GM23338 (cell line): ENCODE measurements around the gene ARL6IP4. TPM values are rescaled to one million over a fixed set of nuclear protein-coding genes. Genes with fewer than 3 reads are reported as not detected.

Experiments used
- ATAC-seq: fragments of 200-7000 bp; cut with Tn5 transposase; 3 replicates; pipeline ENCODE4 v1.9.1; 2020
- DNase-seq: peaks from one replicate; pipeline ENCODE4 v3.0.0-alpha.2; 2015; ENCODE audit warnings: low spot score
- H2AFZ ChIP-seq: fragments of 200-600 bp; sonication (generic); 2 replicates; pipeline ENCODE4 v1.8.0; 2016; ENCODE audit warnings: antibody characterized with exemption, mild to moderate bottlenecking, moderate library complexity
- H3F3A ChIP-seq: fragments of 200-600 bp; sonication (generic); replicated peaks from 2 replicates; pipeline ENCODE4 v1.8.0; 2017; ENCODE audit warnings: antibody characterized with exemption, mixed run types, low read depth
- H3K27ac ChIP-seq: fragments of 200-600 bp; sonication (generic); 2 replicates; pipeline ENCODE4 v1.6.1; 2016; ENCODE audit warnings: low read depth
- H3K27me3 ChIP-seq: fragments of 200-600 bp; sonication (generic); 2 replicates; pipeline ENCODE4 v1.8.0; 2016; ENCODE audit warnings: mild to moderate bottlenecking, mixed run types, moderate library complexity; ENCODE audit not compliant: insufficient read depth
- H3K36me3 ChIP-seq: fragments of 200-600 bp; sonication (generic); 2 replicates; pipeline ENCODE4 v1.8.0; 2016; ENCODE audit warnings: mild to moderate bottlenecking; ENCODE audit not compliant: insufficient read depth
- H3K4me1 ChIP-seq: fragments of 200-600 bp; sonication (generic); 2 replicates; pipeline ENCODE4 v1.8.0; 2016; ENCODE audit warnings: mild to moderate bottlenecking, moderate library complexity; ENCODE audit not compliant: insufficient read depth
- H3K4me2 ChIP-seq: fragments of 200-600 bp; sonication (generic); 2 replicates; pipeline ENCODE4 v1.7.1; 2017; ENCODE audit warnings: mixed run types
- H3K4me3 ChIP-seq: fragments of 200-600 bp; sonication (generic); 2 replicates; pipeline ENCODE4 v1.6.1; 2016; ENCODE audit warnings: mixed run types
- H3K79me2 ChIP-seq: fragments of 200-600 bp; sonication (generic); replicated peaks from 2 replicates; pipeline ENCODE4 v1.8.0; 2017; ENCODE audit warnings: mild to moderate bottlenecking; ENCODE audit not compliant: insufficient read depth
- H3K9me2 ChIP-seq: fragments of 200-600 bp; sonication (generic); 2 replicates; pipeline ENCODE4 v1.8.0; 2017; ENCODE audit not compliant: insufficient read depth
- H4K20me1 ChIP-seq: fragments of 200-600 bp; sonication (generic); replicated peaks from 2 replicates; pipeline ENCODE4 v1.8.0; 2017; ENCODE audit warnings: mild to moderate bottlenecking; ENCODE audit not compliant: insufficient read depth
- H3K27ac Mint-ChIP-seq: 2 replicates; pipeline ENCODE4 v1.8.0; 2020; ENCODE audit warnings: inconsistent platforms, mild to moderate bottlenecking, moderate library complexity, mixed read lengths
- H3K27me3 Mint-ChIP-seq: 3 replicates; pipeline ENCODE4 v1.8.0; 2022; ENCODE audit warnings: low read depth, mild to moderate bottlenecking, moderate library complexity, mixed read lengths, inconsistent platforms; ENCODE audit not compliant: insufficient read depth, poor library complexity
- H3K36me3 Mint-ChIP-seq: 3 replicates; pipeline ENCODE4 v1.8.0; 2021; ENCODE audit warnings: low read depth, mild to moderate bottlenecking, inconsistent platforms, moderate library complexity, mixed read lengths
- H3K4me1 Mint-ChIP-seq: 3 replicates; pipeline ENCODE4 v1.8.0; 2020; ENCODE audit warnings: mild to moderate bottlenecking, inconsistent platforms, mixed read lengths
- H3K4me3 Mint-ChIP-seq: 3 replicates; pipeline ENCODE4 v1.8.0; 2021; ENCODE audit warnings: moderate library complexity, mild to moderate bottlenecking, inconsistent platforms, mixed read lengths
- H3K9me3 Mint-ChIP-seq: 3 replicates; pipeline ENCODE4 v1.8.0; 2020; ENCODE audit warnings: moderate library complexity, mild to moderate bottlenecking, inconsistent platforms, mixed read lengths
- CREB1 ChIP-seq: fragments of 250-450 bp; sonication (Bioruptor Pico); IDR thresholded peaks from 2 replicates; pipeline ENCODE4 v1.5.0; 2020; ENCODE audit warnings: low read depth, mild to moderate bottlenecking, moderate library complexity
- CTCF ChIP-seq, 2 experiments: fragments of 200-600 bp in 1 of 2; sonication (generic) in 1 of 2; conservative IDR thresholded peaks; 2 replicates each; pipeline versions ENCODE4 v1.5.1 to v1.6.1; 2016 to 2017; ENCODE audit warnings: antibody characterized with exemption in 2 of 2, low read depth in 2 of 2, mild to moderate bottlenecking in 2 of 2, moderate library complexity in 1 of 2
- EZH2 ChIP-seq: fragments of 200-600 bp; sonication (generic); IDR thresholded peaks from one replicate; pipeline ENCODE4 v1.8.0; 2017; ENCODE audit warnings: antibody characterized with exemption, mild to moderate bottlenecking, low read depth; ENCODE audit not compliant: unreplicated experiment
- EZH2phosphoT487 ChIP-seq: fragments of 200-600 bp; sonication (generic); IDR thresholded peaks from one replicate; pipeline ENCODE4 v1.8.1; 2018; ENCODE audit warnings: antibody characterized with exemption; ENCODE audit not compliant: unreplicated experiment
- STAT1 ChIP-seq: IDR thresholded peaks from one replicate; pipeline ENCODE4 v1.6.1; 2016; ENCODE audit warnings: antibody characterized with exemption; ENCODE audit not compliant: unreplicated experiment
- ZNF331 ChIP-seq: fragments of 250-450 bp; sonication (Bioruptor Pico); IDR thresholded peaks from 2 replicates; pipeline ENCODE4 v1.5.0; 2020; ENCODE audit warnings: low read depth, mild to moderate bottlenecking, moderate library complexity
- polyA plus RNA-seq: library from polyadenylated mRNA; unstranded; fragments of >200 nt; fragmentation: Nextera tagmentation; extraction: Ambion mirVana; gene quantifications from 2 replicates; pipeline ENCODE4 v1.2.1, GENCODE V29; 2016
- total RNA-seq: library from RNA; depleted of rRNA; stranded (reverse); fragments of >200 nt; shearing (Covaris generic); gene quantifications from 2 replicates; pipeline ENCODE4 v1.2.3, GENCODE V29; 2014
- TF ChIP-seq, protein P1 (sequence below): fragments of 250-450 bp; sonication (Bioruptor Pico); IDR thresholded peaks from 2 replicates; pipeline ENCODE4 v1.5.0; 2020; ENCODE audit warnings: mild to moderate bottlenecking, moderate library complexity
- TF ChIP-seq, protein P2 (sequence below): IDR thresholded peaks from 2 replicates; pipeline ENCODE4 v1.6.1; 2016; ENCODE audit warnings: antibody characterized with exemption

Gene ARL6IP4
- total and polyA plus RNA-seq, 2 experiments from 2014 or later = 85.5 to 169 TPM

GRCh38 chr12:123019841-123020138 lies 39.3 kb downstream of the ARL6IP4 start (continued):
- TF ChIP-seq, protein P1, sequence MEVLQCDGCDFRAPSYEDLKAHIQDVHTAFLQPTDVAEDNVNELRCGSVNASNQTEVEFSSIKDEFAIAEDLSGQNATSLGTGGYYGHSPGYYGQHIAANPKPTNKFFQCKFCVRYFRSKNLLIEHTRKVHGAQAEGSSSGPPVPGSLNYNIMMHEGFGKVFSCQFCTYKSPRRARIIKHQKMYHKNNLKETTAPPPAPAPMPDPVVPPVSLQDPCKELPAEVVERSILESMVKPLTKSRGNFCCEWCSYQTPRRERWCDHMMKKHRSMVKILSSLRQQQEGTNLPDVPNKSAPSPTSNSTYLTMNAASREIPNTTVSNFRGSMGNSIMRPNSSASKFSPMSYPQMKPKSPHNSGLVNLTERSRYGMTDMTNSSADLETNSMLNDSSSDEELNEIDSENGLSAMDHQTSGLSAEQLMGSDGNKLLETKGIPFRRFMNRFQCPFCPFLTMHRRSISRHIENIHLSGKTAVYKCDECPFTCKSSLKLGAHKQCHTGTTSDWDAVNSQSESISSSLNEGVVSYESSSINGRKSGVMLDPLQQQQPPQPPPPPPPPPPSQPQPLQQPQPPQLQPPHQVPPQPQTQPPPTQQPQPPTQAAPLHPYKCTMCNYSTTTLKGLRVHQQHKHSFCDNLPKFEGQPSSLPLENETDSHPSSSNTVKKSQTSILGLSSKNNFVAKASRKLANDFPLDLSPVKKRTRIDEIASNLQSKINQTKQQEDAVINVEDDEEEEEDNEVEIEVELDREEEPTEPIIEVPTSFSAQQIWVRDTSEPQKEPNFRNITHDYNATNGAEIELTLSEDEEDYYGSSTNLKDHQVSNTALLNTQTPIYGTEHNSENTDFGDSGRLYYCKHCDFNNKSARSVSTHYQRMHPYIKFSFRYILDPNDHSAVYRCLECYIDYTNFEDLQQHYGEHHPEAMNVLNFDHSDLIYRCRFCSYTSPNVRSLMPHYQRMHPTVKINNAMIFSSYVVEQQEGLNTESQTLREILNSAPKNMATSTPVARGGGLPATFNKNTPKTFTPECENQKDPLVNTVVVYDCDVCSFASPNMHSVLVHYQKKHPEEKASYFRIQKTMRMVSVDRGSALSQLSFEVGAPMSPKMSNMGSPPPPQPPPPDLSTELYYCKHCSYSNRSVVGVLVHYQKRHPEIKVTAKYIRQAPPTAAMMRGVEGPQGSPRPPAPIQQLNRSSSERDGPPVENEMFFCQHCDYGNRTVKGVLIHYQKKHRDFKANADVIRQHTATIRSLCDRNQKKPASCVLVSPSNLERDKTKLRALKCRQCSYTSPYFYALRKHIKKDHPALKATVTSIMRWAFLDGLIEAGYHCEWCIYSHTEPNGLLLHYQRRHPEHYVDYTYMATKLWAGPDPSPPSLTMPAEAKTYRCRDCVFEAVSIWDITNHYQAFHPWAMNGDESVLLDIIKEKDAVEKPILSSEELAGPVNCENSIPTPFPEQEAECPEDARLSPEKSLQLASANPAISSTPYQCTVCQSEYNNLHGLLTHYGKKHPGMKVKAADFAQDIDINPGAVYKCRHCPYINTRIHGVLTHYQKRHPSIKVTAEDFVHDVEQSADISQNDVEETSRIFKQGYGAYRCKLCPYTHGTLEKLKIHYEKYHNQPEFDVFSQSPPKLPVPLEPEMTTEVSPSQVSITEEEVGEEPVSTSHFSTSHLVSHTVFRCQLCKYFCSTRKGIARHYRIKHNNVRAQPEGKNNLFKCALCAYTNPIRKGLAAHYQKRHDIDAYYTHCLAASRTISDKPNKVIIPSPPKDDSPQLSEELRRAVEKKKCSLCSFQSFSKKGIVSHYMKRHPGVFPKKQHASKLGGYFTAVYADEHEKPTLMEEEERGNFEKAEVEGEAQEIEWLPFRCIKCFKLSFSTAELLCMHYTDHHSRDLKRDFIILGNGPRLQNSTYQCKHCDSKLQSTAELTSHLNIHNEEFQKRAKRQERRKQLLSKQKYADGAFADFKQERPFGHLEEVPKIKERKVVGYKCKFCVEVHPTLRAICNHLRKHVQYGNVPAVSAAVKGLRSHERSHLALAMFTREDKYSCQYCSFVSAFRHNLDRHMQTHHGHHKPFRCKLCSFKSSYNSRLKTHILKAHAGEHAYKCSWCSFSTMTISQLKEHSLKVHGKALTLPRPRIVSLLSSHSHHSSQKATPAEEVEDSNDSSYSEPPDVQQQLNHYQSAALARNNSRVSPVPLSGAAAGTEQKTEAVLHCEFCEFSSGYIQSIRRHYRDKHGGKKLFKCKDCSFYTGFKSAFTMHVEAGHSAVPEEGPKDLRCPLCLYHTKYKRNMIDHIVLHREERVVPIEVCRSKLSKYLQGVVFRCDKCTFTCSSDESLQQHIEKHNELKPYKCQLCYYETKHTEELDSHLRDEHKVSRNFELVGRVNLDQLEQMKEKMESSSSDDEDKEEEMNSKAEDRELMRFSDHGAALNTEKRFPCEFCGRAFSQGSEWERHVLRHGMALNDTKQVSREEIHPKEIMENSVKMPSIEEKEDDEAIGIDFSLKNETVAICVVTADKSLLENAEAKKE = no peak
- TF ChIP-seq, protein P2, sequence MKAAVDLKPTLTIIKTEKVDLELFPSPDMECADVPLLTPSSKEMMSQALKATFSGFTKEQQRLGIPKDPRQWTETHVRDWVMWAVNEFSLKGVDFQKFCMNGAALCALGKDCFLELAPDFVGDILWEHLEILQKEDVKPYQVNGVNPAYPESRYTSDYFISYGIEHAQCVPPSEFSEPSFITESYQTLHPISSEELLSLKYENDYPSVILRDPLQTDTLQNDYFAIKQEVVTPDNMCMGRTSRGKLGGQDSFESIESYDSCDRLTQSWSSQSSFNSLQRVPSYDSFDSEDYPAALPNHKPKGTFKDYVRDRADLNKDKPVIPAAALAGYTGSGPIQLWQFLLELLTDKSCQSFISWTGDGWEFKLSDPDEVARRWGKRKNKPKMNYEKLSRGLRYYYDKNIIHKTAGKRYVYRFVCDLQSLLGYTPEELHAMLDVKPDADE = no peak
- TF ChIP-seq STAT1 (no peak), EZH2phosphoT487 (no peak), ZNF331 (CRISPR knock-in tag) (no peak), EZH2 (no peak)

DNA sequence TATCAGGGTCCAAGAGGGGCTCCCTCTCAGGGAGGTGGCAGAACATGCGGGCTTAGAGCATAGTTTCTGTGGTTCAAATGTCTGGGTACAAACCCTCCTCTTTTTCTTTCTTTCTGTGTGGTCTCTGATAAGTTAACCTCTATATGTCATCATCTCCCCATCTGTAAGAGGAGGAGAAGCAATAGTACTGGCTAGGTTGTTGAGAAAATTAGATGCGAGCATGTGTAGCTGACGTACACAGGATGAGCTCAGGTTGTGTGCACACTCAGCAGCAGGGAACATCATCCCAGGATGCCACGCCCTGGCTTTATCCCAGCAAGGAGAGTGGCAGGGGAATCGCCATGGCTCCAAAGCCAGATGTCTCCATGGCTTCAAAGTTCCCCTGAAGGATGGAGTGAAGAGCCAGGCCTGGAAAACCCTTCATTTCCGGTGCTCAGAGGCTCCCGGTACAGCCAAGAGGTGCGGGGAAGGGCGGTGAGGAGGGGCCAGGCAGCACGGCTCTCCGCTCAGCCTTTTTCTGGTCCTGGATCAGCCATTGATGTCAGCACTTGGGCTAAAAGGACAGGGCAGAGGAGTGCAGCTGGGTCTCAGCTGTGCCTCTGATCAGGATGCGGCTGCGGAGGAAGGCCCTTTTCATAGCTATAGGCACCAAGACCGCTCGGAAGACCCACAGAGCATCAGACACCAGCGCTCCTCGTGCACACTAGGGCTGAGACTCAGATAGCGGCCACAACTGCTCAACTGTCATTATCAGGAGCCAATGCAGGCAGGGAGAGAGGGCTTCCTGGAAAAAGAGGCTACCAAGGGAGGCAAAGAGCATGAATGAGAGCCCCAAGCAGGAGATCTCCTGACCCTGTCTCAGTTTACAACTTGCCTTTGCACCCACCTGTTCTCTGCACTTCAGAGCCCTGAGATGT lies 41.5 kb downstream of the ARL6IP4 start:
- no peak overlapping the region for H3K27ac ChIP-seq
- H3K79me2 ChIP-seq = no peaks in the 10 kb centered on the region
- Mint-ChIP-seq H3K27ac (no peak overlapping the region), H3K9me3 (no peaks in the 10 kb centered on the region), H3K4me1 (peaks cover 4% of the 10 kb centered on the region; the same call in 1 of the 3 replicates), H3K4me3 (no peak overlapping the region), H3K27me3 (peaks cover 4% of the 10 kb centered on the region), H3K36me3 (no peaks in the 10 kb centered on the region)
- H3K4me2 ChIP-seq = no peak overlapping the region
- no peaks in the 10 kb centered on the region for H3F3A ChIP-seq
- no peak overlapping the region for H3K4me3 ChIP-seq
- no peaks in the 10 kb centered on the region for H3K36me3 ChIP-seq
- ATAC-seq (no peak; the same call in 2 of the 3 replicates), DNase-seq (no peak)
- H3K9me2 ChIP-seq = no peaks in the 10 kb centered on the region
- H2AFZ ChIP-seq = peak overlapping the region; percentile 18; the same call in 1 of the 2 replicates
- no peaks in the 10 kb centered on the region for H3K27me3 ChIP-seq
- H3K4me1 ChIP-seq = no peaks in the 10 kb centered on the region
- no peaks in the 10 kb centered on the region for H4K20me1 ChIP-seq
- no peak for TF ChIP-seq CREB1 (CRISPR knock-in tag)
- TF ChIP-seq CTCF (conservative IDR thresholded peaks at IDR 0.05; ENCODE audit: low read depth in 2 of 2) = no peak
